ENCODE data around the gene TIMM22. TPM values are rescaled to one million over a fixed set of nuclear protein-coding genes. Genes with fewer than 3 reads are reported as not detected.

Gene TIMM22
- total RNA-seq, 1 donor, result 15.8 TPM

Small RNA genes within 50 kb of the gene (small RNA-seq; reads per million reads assigned to genes)
- gene MIR3183, result not detected

Other genes starting within 250 kb of the TIMM22 start
- gene GEMIN4, start 244.9 kb upstream of the TIMM22 start, total RNA-seq (ENCODE audit: low replicate concordance), result 16.7 and 21.3 TPM in 2 replicates
- gene GLOD4, start 214.8 kb upstream of the TIMM22 start, total RNA-seq (ENCODE audit: low replicate concordance), result 49.9 and 75.6 TPM in 2 replicates
- gene MRM3, start 214.8 kb upstream of the TIMM22 start, total RNA-seq (ENCODE audit: low replicate concordance), result 15.8 and 21.7 TPM in 2 replicates
- 5.1 and 18.1 TPM in 2 replicates for gene NXN, start 17.4 kb upstream of the TIMM22 start, total RNA-seq (ENCODE audit: low replicate concordance)
- 76.8 and 83.1 TPM in 2 replicates for gene ABR, start 182.9 kb downstream of the TIMM22 start, total RNA-seq (ENCODE audit: low replicate concordance)